ENCODE results near the gene MBP. TPM values are rescaled to one million over a fixed set of nuclear protein-coding genes. Genes with fewer than 3 reads are reported as not detected.

The MBP gene
- total and polyA plus RNA-seq, 2 of the 13 experiments (the other 11 are each of a cell fraction or from before 2014, with no cell fraction given): 5.0 to 8.5 TPM

GRCh38 chr18:77114415-77115191 is 18.0 kb downstream of the MBP start (continued):
- TF ChIP-seq NONO (IDR thresholded peaks at IDR 0.05) (no peak), NONO (CRISPR knock-in tag; conservative IDR thresholded peaks at IDR 0.05) (peak; percentile 82), ZNF570 (CRISPR knock-in tag; IDR thresholded peaks at IDR 0.05; ENCODE audit: borderline replicate concordance) (no peak), MAX (IDR thresholded peaks at IDR 0.05) (peak; percentile 88), NFE2L1 (CRISPR knock-in tag; IDR thresholded peaks at IDR 0.05; ENCODE audit: borderline replicate concordance) (no peak), ZBTB42 (CRISPR knock-in tag; IDR thresholded peaks at IDR 0.05) (no peak), ZNF652 (CRISPR knock-in tag; IDR thresholded peaks at IDR 0.05; ENCODE audit: borderline replicate concordance, low read depth) (no peak), RFXAP (CRISPR knock-in tag; IDR thresholded peaks at IDR 0.05; ENCODE audit: borderline replicate concordance) (no peak), ZNF772 (CRISPR knock-in tag; IDR thresholded peaks at IDR 0.05) (peak; percentile 85; the same call in 1 of the 2 replicates), ARHGAP35 (CRISPR knock-in tag; IDR thresholded peaks at IDR 0.05; ENCODE audit: borderline replicate concordance) (peak; percentile 84; the same call in 1 of the 2 replicates), ZNF839 (CRISPR knock-in tag; IDR thresholded peaks at IDR 0.05; ENCODE audit: borderline replicate concordance) (no peak), ZFX (CRISPR knock-in tag; IDR thresholded peaks at IDR 0.05; ENCODE audit: low read depth) (peak; percentile 93), RNF2 (conservative IDR thresholded peaks at IDR 0.05; ENCODE audit: low read depth) (peak; percentile 70; the same call in 1 of the 2 replicates), SNAI1 (CRISPR knock-in tag; IDR thresholded peaks at IDR 0.05; ENCODE audit: borderline replicate concordance) (no peak), FOXK2 (IDR thresholded peaks at IDR 0.05) (no peak), EP300 (IDR thresholded peaks at IDR 0.05; ENCODE audit: low read depth in 2 of 2, low read length in 2 of 2) (peak in 1 of 2 experiments; percentile 37; a peak in 1 of 4 replicates), EP300 (CRISPR knock-in tag; IDR thresholded peaks at IDR 0.05; ENCODE audit: borderline replicate concordance) (no peak), ELF1 (CRISPR knock-in tag; IDR thresholded peaks at IDR 0.05) (peak; percentile 65), NFRKB (IDR thresholded peaks at IDR 0.05) (no peak), ZBED4 (CRISPR knock-in tag; IDR thresholded peaks at IDR 0.05; ENCODE audit: borderline replicate concordance) (0 out of 2 replicates have a peak, but pooled peaks have one; percentile 11), REXO4 (CRISPR knock-in tag; IDR thresholded peaks at IDR 0.05; ENCODE audit: borderline replicate concordance) (no peak), ZNF615 (CRISPR knock-in tag; IDR thresholded peaks at IDR 0.05; ENCODE audit: borderline replicate concordance) (no peak), TEAD3 (CRISPR knock-in tag; optimal IDR thresholded peaks at IDR 0.05; ENCODE audit: borderline replicate concordance) (peak; percentile 83), ELF3 (CRISPR knock-in tag; IDR thresholded peaks at IDR 0.05) (peak; percentile 88; the same call in 1 of the 2 replicates), CREBL2 (CRISPR knock-in tag; IDR thresholded peaks at IDR 0.05; ENCODE audit: borderline replicate concordance) (no peak), ATF2 (CRISPR knock-in tag; IDR thresholded peaks at IDR 0.05) (0 out of 2 replicates have a peak, but pooled peaks have one; percentile 11)

Data from HepG2 (cell line).